ENCODE measurements around the gene SLC8A1. TPM values are rescaled to one million over a fixed set of nuclear protein-coding genes. Genes with fewer than 3 reads are reported as not detected.

Gene SLC8A1
- total and polyA plus RNA-seq, 2 donors (not counting 1 experiment from before 2014, with no cell fraction given): 0.07 to 0.20 TPM

DNA sequence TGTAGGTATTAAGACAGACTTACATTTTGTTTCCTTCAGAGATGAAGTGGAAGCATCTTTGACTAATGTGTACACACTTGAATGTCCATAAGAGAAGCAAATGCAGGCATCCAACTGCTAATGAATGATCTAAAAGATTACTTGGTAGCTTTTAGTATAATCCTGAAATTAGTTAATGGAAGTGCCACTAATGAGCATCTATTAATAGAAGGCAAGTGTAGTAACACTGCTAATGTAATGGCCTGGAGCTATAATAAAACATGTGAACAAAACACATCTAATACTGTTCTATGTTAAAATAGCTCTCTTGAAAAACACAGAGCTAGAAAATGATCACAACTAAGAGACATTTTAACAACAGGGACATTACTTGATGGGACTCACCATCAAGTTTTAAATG is 225.3 kb downstream of the SLC8A1 start:
- Histone ChIP-seq H3K9me3 (ENCODE audit: control extremely low read depth in 1 of 3, control insufficient read depth in 2 of 3, insufficient read depth in 1 of 3, low read length in 2 of 3) (no peaks in the 10 kb centered on the region), H3K79me2 (ENCODE audit: control insufficient read depth, insufficient read depth, low read length) (no peaks in the 10 kb centered on the region), H2AFZ (ENCODE audit: insufficient read depth, low read depth, low read length, poor library complexity, severe bottlenecking) (no peak overlapping the region), H3K27ac (ENCODE audit: low read length in 2 of 2) (no peak overlapping the region), H3K9ac (ENCODE audit: low read length) (no peak overlapping the region), H3K4me1 (ENCODE audit: control insufficient read depth in 2 of 2, insufficient read depth in 2 of 2, low read length in 2 of 2) (no peaks in the 10 kb centered on the region), H3K36me3 (replicated peaks in 1 of 2; ENCODE audit: control extremely low read depth in 1 of 2, control insufficient read depth in 1 of 2, extremely low read depth in 1 of 2, insufficient read depth in 2 of 2, low read length in 1 of 2) (no peaks in the 10 kb centered on the region), H3K27me3 (replicated peaks in 1 of 4; ENCODE audit: control extremely low read depth in 1 of 4, control insufficient read depth in 3 of 4, insufficient read depth in 4 of 4, low read length in 3 of 4) (no peaks in the 10 kb centered on the region), H3K4me2 (replicated peaks; ENCODE audit: low read depth, low read length, poor library complexity, severe bottlenecking) (no peak overlapping the region), H4K20me1 (ENCODE audit: control insufficient read depth, insufficient read depth, low read length, poor library complexity, severe bottlenecking) (no peaks in the 10 kb centered on the region), H3K4me3 (ENCODE audit: control extremely low read depth in 1 of 5, extremely low read depth in 1 of 5, insufficient read depth in 1 of 5, low read depth in 2 of 5, low read length in 4 of 5) (no peak overlapping the region)
- ATAC-seq (ENCODE audit: low read depth) (no peak), DNase-seq (no peak)
- H3K27me3 Mint-ChIP-seq: no peaks in the 10 kb centered on the region
- H3K9me3 Mint-ChIP-seq (ENCODE audit: insufficient read depth): no peaks in the 10 kb centered on the region
- POLR2A ChIA-PET: no interaction called here
- TF ChIP-seq, protein P1, sequence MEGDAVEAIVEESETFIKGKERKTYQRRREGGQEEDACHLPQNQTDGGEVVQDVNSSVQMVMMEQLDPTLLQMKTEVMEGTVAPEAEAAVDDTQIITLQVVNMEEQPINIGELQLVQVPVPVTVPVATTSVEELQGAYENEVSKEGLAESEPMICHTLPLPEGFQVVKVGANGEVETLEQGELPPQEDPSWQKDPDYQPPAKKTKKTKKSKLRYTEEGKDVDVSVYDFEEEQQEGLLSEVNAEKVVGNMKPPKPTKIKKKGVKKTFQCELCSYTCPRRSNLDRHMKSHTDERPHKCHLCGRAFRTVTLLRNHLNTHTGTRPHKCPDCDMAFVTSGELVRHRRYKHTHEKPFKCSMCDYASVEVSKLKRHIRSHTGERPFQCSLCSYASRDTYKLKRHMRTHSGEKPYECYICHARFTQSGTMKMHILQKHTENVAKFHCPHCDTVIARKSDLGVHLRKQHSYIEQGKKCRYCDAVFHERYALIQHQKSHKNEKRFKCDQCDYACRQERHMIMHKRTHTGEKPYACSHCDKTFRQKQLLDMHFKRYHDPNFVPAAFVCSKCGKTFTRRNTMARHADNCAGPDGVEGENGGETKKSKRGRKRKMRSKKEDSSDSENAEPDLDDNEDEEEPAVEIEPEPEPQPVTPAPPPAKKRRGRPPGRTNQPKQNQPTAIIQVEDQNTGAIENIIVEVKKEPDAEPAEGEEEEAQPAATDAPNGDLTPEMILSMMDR (IDR thresholded peaks at IDR 0.05): no peak
- TF ChIP-seq EZH2 (IDR thresholded peaks at IDR 0.05; ENCODE audit: borderline replicate concordance, insufficient read depth, low read depth, low read length, poor library complexity, severe bottlenecking): no peak
- H3K4me1 Mint-ChIP-seq: peaks cover 2% of the 10 kb centered on the region
- no peak overlapping the region for H3K27ac Mint-ChIP-seq
- CTCF ChIA-PET: no interaction called here
- intact Hi-C loops (cut with micrococcal nuclease): no loop called here
- no peak overlapping the region for H3K4me3 Mint-ChIP-seq

DNA sequence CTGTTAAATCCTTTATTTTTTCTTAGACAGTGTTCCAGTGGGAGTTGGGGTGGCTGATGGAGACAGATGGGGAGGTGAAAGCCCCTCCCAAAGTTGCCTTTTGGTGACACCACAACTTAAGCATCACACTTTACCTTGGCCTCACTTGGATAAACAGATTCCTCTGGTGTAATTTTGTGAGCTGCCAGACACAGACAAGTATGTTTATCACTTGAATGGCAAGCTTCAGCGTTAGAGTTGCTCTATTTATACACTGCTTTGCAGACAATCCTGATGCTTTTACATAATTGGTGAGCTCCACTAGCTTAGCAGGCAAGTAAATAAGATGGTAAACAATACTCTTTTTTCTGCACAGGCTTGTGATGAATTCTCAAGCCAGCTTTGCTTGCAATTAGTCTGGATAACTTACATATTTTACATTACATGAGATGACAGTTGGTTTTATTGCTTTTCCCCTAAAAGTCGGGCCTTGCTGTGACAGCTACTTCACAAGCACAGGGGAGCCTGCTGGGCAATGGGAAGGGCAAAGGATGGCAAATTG is 226.2 kb downstream of the SLC8A1 start:
- Histone ChIP-seq H4K20me1 (ENCODE audit: control insufficient read depth, insufficient read depth, low read length, poor library complexity, severe bottlenecking) (no peaks in the 10 kb centered on the region), H3K4me1 (ENCODE audit: control insufficient read depth in 2 of 2, insufficient read depth in 2 of 2, low read length in 2 of 2) (no peaks in the 10 kb centered on the region), H3K79me2 (ENCODE audit: control insufficient read depth, insufficient read depth, low read length) (no peaks in the 10 kb centered on the region), H3K27ac (ENCODE audit: low read length in 2 of 2) (no peak overlapping the region), H3K9me3 (ENCODE audit: control extremely low read depth in 1 of 3, control insufficient read depth in 2 of 3, insufficient read depth in 1 of 3, low read length in 2 of 3) (no peaks in the 10 kb centered on the region), H2AFZ (ENCODE audit: insufficient read depth, low read depth, low read length, poor library complexity, severe bottlenecking) (no peak overlapping the region), H3K4me3 (ENCODE audit: control extremely low read depth in 1 of 5, extremely low read depth in 1 of 5, insufficient read depth in 1 of 5, low read depth in 2 of 5, low read length in 4 of 5) (no peak overlapping the region), H3K27me3 (replicated peaks in 1 of 4; ENCODE audit: control extremely low read depth in 1 of 4, control insufficient read depth in 3 of 4, insufficient read depth in 4 of 4, low read length in 3 of 4) (no peaks in the 10 kb centered on the region), H3K36me3 (replicated peaks in 1 of 2; ENCODE audit: control extremely low read depth in 1 of 2, control insufficient read depth in 1 of 2, extremely low read depth in 1 of 2, insufficient read depth in 2 of 2, low read length in 1 of 2) (no peaks in the 10 kb centered on the region), H3K9ac (ENCODE audit: low read length) (no peak overlapping the region), H3K4me2 (replicated peaks; ENCODE audit: low read depth, low read length, poor library complexity, severe bottlenecking) (no peak overlapping the region)
- no peaks in the 10 kb centered on the region for H3K27me3 Mint-ChIP-seq
- H3K4me3 Mint-ChIP-seq: no peak overlapping the region
- intact Hi-C loops (cut with micrococcal nuclease): no loop called here
- no peak for TF ChIP-seq EZH2 (IDR thresholded peaks at IDR 0.05; ENCODE audit: borderline replicate concordance, insufficient read depth, low read depth, low read length, poor library complexity, severe bottlenecking)
- TF ChIP-seq, protein P1 (IDR thresholded peaks at IDR 0.05): no peak
- peaks cover 2% of the 10 kb centered on the region for H3K4me1 Mint-ChIP-seq
- ChIA-PET CTCF (no interaction called here), POLR2A (no interaction called here)
- H3K9me3 Mint-ChIP-seq (ENCODE audit: insufficient read depth): no peaks in the 10 kb centered on the region
- DNase-seq (no peak), ATAC-seq (ENCODE audit: low read depth) (no peak)
- no peak overlapping the region for H3K27ac Mint-ChIP-seq
- WGBS (ENCODE audit: insufficient coverage): 67% methylated on average over 1 of the region's 2 CpGs

All from B cell (primary cell).